Activated CD8-positive, alpha-beta memory T cell treated with anti-CD3 and anti-CD28 coated beads for 24 hours (primary cell): ENCODE results near the gene SPAG8.

Source experiments
- DNase-seq: peaks from one replicate; pipeline ENCODE4 v3.0.0-alpha.2; 2020

SPAG8 gene

GRCh38 chr9:35812025-35812602, at the start of gene SPAG8:
TSS of gene SPAG8 (minus strand) at chr9:35812262. CDS start at chr9:35812147, 115 bp downstream.
- DNase-seq, result peak; percentile 93

GRCh38 chr9:35861161-35861897, 49.3 kb upstream of the SPAG8 start:
- peak; percentile 40 for DNase-seq

- DNase-seq, result peak; percentile 13
Measured at GRCh38 chr9:35859990-35860339, 47.9 kb upstream of the SPAG8 start.

GRCh38 chr9:35859310-35859989, 47.4 kb upstream of the SPAG8 start:
- peak; percentile 51 for DNase-seq

- no peak for DNase-seq
Measured at GRCh38 chr9:35858458-35858857, 46.4 kb upstream of the SPAG8 start.

GRCh38 chr9:35856882-35857281, 44.8 kb upstream of the SPAG8 start:
- peak; percentile 28 for DNase-seq

GRCh38 chr9:35856206-35856605, 44.1 kb upstream of the SPAG8 start:
- peak; percentile 15 for DNase-seq

GRCh38 chr9:35854091-35854762, 42.2 kb upstream of the SPAG8 start:
- DNase-seq, result peak; percentile 15

GRCh38 chr9:35852876-35853865, 41.1 kb upstream of the SPAG8 start:
- peak; percentile 45 for DNase-seq

GRCh38 chr9:35852267-35852815, 40.3 kb upstream of the SPAG8 start:
- no peak for DNase-seq

- DNase-seq, result no peak
Measured at GRCh38 chr9:35847792-35848572, 35.9 kb upstream of the SPAG8 start.

GRCh38 chr9:35845824-35846771, 34.0 kb upstream of the SPAG8 start:
- no peak for DNase-seq

- DNase-seq, result no peak
Measured at GRCh38 chr9:35844628-35845270, 32.7 kb upstream of the SPAG8 start.

- DNase-seq, result no peak
Measured at GRCh38 chr9:35842795-35843194, 30.7 kb upstream of the SPAG8 start.

- no peak for DNase-seq
Measured at GRCh38 chr9:35842020-35842745, 30.1 kb upstream of the SPAG8 start.

GRCh38 chr9:35841645-35841900, 29.5 kb upstream of the SPAG8 start:
- no peak for DNase-seq

GRCh38 chr9:35840881-35841644, 29.0 kb upstream of the SPAG8 start:
- no peak for DNase-seq

- no peak for DNase-seq
Measured at GRCh38 chr9:35839926-35840325, 27.9 kb upstream of the SPAG8 start.
